Mesodermal cell (in vitro differentiated cells): Measurements from ENCODE around the gene ENTPD8.

Experiments used
- H3K27ac ChIP-seq: 2 replicates; pipeline ENCODE4 v1.7.0; 2013; ENCODE audit warnings: mild to moderate bottlenecking, low read depth, low read length, moderate library complexity; ENCODE audit not compliant: severe bottlenecking
- H3K36me3 ChIP-seq: 2 replicates; pipeline ENCODE4 v1.7.1; 2013; ENCODE audit warnings: mild to moderate bottlenecking, low read length, moderate library complexity; ENCODE audit not compliant: control insufficient read depth, insufficient read depth
- H3K4me1 ChIP-seq: one replicate; pipeline ENCODE4 v1.7.1; 2013; ENCODE audit warnings: mild to moderate bottlenecking, low read length; ENCODE audit not compliant: insufficient read depth, control insufficient read depth, poor library complexity, severe bottlenecking
- H3K4me3 ChIP-seq: 2 replicates; pipeline ENCODE4 v1.7.0; 2013; ENCODE audit warnings: low read length, control low read depth, mild to moderate bottlenecking; ENCODE audit not compliant: insufficient read depth, poor library complexity, severe bottlenecking; ENCODE audit errors: extremely low read depth
- H3K9me3 ChIP-seq: 2 replicates; pipeline ENCODE4 v1.7.1; 2013; ENCODE audit warnings: mild to moderate bottlenecking, low read length, moderate library complexity; ENCODE audit not compliant: control insufficient read depth
- WGBS, 2 experiments: methylation state at CpG; one replicate each; pipeline ENCODE4 v1.1.5; 2013; ENCODE audit warnings: missing lambda C conversion rate in 2 of 2; ENCODE audit not compliant: insufficient coverage in 2 of 2; 5-methylcytosine and 5-hydroxymethylcytosine counted together

ENTPD8 gene

GRCh38 chr9:137449931-137450538, 8.9 kb upstream of the ENTPD8 start:
- H3K4me3 ChIP-seq = no peak overlapping the region
- H3K9me3 ChIP-seq = no peaks in the 10 kb centered on the region
- peaks cover 6% of the 10 kb centered on the region for H3K4me1 ChIP-seq
- no peak overlapping the region for H3K27ac ChIP-seq
- H3K36me3 ChIP-seq = peaks cover 32% of the 10 kb centered on the region
- WGBS, 2 experiments = 95 to 96% methylated on average over 9 to 16 of the region's 18 CpGs

- Histone ChIP-seq H3K4me1 (no peaks in the 10 kb centered on the region), H3K4me3 (no peak overlapping the region), H3K36me3 (peaks cover 28% of the 10 kb centered on the region), H3K9me3 (no peaks in the 10 kb centered on the region), H3K27ac (no peak overlapping the region)
- 92 to 95% methylated on average over 28 to 36 of the region's 36 CpGs for WGBS, 2 experiments
Observed at GRCh38 chr9:137449081-137449844, 8.1 kb upstream of the ENTPD8 start.

DNA sequence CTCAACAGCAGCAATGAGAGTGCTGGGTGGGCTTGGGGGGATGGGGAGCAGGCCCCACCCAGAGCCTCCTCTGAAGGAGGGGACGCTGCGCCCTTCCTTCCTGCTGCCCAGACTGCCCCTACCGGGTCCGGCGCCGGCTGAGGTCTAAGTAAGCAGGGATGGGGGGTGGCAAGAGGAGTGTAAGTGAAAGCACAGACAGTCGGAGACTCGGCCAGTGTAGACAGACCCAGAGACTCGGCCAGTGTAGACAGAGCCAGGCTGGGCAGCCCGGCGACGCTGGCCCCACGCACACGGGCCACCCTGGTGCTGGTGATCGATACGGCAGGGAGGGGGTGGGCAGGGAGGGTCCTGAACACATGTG, 7.4 kb upstream of the ENTPD8 start:
- no peaks in the 10 kb centered on the region for H3K4me1 ChIP-seq
- 92 to 99% methylated on average over 11 to 14 of the region's 16 CpGs for WGBS, 2 experiments
- H3K4me3 ChIP-seq = no peak overlapping the region
- H3K27ac ChIP-seq = no peak overlapping the region
- no peaks in the 10 kb centered on the region for H3K9me3 ChIP-seq
- peaks cover 28% of the 10 kb centered on the region for H3K36me3 ChIP-seq

- 95% methylated on average over 24 to 26 of the region's 27 CpGs for WGBS, 2 experiments
- Histone ChIP-seq H3K36me3 (peaks cover 22% of the 10 kb centered on the region), H3K4me1 (no peaks in the 10 kb centered on the region), H3K4me3 (no peak overlapping the region), H3K9me3 (no peaks in the 10 kb centered on the region), H3K27ac (no peak overlapping the region)
Observed at GRCh38 chr9:137447722-137448601, 6.8 kb upstream of the ENTPD8 start.

DNA sequence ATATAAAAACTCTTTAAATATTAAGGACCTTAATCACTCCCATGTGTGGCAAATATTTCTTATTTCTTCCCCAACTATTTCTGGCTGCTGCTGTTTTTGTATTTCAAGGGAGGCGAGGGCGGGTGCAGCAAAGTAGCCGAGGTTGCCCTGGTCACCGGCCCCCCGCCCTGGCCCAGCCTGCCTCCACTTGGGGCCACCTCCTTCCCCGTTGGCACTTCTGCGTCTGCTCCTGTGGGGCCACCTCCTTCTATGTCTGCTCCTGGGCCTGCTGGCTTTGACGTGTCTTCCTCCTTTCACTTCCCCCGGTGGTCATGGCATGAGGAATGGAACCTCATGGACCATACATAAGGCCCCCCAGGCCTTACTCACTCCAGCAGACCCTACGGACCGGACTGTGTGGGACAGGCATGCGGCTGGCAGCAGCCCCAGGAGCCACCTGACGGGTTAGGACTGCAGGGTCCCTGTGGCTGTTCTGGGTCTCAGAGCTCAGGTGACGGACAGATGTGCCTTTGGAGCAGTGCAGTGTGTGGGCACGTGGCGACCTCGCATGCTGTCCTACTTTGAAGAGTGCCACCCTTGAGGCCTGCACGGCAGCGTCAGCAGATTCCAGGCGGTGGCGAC, 5.8 kb upstream of the ENTPD8 start:
- Histone ChIP-seq H3K4me3 (no peak overlapping the region), H3K36me3 (peaks cover 14% of the 10 kb centered on the region)
- whole genome bisulfite sequencing, 2 experiments = 88 to 91% methylated on average over 21 of the region's 21 CpGs

DNA sequence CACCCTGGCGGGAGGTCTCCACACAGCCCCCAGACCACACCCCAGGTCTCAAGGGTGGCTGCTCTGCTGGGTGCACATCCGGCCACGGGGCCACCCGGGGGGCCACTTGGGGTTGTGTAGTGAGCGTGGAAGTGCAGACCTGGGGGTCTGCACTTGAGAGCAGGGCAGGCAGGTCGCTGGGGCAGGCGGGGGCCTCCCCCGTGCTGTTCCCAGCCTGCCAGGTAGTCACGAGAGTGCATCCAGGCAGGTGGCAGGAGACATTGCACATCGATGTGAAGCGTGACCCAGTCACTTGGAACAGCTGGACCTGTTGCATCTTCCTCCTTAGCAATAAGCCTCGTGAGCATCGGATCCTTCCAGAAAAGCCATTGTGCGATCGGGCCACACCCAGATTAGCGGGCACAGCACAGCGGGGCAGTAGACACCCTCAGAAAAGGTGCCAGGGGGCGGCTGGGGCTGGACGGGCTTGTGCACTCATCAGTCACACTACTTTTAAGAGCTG, 4.8 kb upstream of the ENTPD8 start:
- 86 to 91% methylated on average over 12 to 17 of the region's 19 CpGs for WGBS, 2 experiments
- Histone ChIP-seq H3K36me3 (peaks cover 14% of the 10 kb centered on the region), H3K4me1 (no peaks in the 10 kb centered on the region), H3K27ac (no peak overlapping the region), H3K9me3 (no peaks in the 10 kb centered on the region), H3K4me3 (no peak overlapping the region)

More for the DNA sequence above, 5.8 kb upstream of the ENTPD8 start:
- no peaks in the 10 kb centered on the region for H3K9me3 ChIP-seq
- no peak overlapping the region for H3K27ac ChIP-seq
- H3K4me1 ChIP-seq = no peaks in the 10 kb centered on the region

GRCh38 chr9:137445275-137445807, 4.2 kb upstream of the ENTPD8 start:
- H3K27ac ChIP-seq = no peak overlapping the region
- H3K4me1 ChIP-seq = no peaks in the 10 kb centered on the region
- H3K9me3 ChIP-seq = no peaks in the 10 kb centered on the region
- no peak overlapping the region for H3K4me3 ChIP-seq
- H3K36me3 ChIP-seq = peaks cover 14% of the 10 kb centered on the region
- WGBS, 2 experiments = 22 to 46% methylated on average over 10 of the region's 14 CpGs

GRCh38 chr9:137444106-137444790, 3.1 kb upstream of the ENTPD8 start:
- Histone ChIP-seq H3K4me3 (no peak overlapping the region), H3K4me1 (no peaks in the 10 kb centered on the region), H3K27ac (no peak overlapping the region), H3K9me3 (no peaks in the 10 kb centered on the region), H3K36me3 (peaks cover 4% of the 10 kb centered on the region)
- 79 to 91% methylated on average over 13 to 14 of the region's 14 CpGs for WGBS, 2 experiments

DNA sequence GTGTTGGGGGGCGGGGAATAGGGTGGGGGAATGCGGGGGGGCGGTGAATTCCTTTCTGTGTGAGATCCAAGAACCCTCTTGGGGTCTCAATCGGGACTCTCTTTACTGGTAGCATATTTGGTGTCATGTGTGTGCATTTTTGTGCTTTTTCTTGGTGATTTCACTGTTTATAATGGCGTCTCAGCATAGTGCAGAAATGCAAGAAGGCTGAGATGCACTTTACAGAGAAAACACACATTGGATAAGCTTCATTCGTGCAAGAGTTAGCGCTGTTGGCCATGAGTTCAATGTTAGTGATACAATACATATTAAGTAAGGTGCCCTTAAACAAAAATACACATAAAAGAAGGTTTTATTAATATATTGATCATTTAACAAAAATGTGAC, 771 bp upstream of the ENTPD8 start:
- Histone ChIP-seq H3K27ac (no peak overlapping the region), H3K4me3 (no peak overlapping the region)
- WGBS, 2 experiments = 2 to 11% methylated on average over 3 of the region's 7 CpGs

More for the DNA sequence above, 771 bp upstream of the ENTPD8 start:
- Histone ChIP-seq H3K36me3 (no peaks in the 10 kb centered on the region), H3K9me3 (no peaks in the 10 kb centered on the region), H3K4me1 (no peaks in the 10 kb centered on the region)
